ENCODE results near the gene INSL4.

Gene INSL4

DNA sequence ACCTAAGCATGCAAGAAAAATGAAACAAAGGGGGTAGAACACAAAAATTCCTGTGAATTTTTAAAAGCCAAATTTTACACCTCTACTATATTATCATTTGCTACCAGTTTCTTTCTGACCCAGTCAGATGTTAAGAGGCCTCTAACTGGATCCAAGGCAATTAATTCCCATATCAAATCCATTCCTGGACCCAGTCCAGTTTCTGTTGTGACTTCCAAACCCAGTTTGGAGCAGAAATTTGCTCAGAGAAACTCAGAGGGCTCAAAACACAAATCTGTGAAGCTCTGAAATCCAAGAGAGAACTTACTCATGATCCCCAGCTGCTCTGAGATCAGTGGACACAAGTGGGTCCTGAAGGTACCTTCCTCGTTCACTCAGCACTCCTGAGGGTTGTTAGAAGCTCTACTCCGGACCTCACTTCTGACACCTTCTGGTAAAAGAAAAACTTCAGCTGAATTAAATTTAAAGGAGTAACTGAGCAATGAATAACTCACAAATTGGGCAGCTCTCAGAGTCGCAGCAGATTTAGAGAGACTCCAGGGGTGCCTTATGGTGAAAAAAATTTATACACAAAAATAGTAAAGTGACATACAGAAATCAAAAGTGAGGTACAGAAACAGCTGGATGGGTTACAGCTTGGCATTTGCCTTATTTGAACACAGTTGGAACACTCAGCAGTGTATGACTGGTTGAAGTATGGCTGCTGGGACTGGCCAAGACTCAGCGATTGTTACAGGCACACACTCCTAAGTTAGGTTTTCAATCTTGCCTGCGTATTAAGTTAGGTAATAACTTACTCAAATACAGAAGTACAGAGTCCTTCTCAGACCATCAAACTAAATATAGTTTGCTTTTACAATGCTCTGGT lies 32.4 kb downstream of the INSL4 start:
- DNase-seq (ENCODE audit: low read depth in 1 of 2, low spot score in 1 of 2), result no peak

DNA sequence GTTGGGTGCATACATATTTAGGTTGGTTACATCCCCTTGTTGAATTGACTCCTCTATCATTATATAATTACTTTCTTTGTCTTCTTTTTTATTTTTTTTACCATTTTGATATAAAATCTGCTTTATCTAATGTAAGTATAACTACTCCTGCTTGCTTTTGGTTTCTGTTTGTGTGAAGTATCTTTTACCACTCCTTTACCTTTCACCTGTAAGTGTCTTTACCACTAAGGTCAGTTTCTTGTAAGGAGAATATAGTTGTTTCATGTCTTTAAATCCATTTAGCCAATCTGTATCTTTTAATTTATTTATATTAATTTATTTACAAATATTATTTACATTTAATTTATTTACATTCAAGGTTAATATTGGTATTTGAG lies 33.0 kb downstream of the INSL4 start:
- no peak overlapping the region for H3K4me3 ChIP-seq (replicated peaks; ENCODE audit: insufficient read depth, low read length)
- H3K27ac ChIP-seq (replicated peaks), result no peak overlapping the region
- H3K27me3 ChIP-seq (ENCODE audit: insufficient read depth, poor library complexity, severe bottlenecking), result no peaks in the 10 kb centered on the region
- DNase-seq (ENCODE audit: low read depth in 1 of 2, low spot score in 1 of 2), result no peak
- TF ChIP-seq GABPA (IDR thresholded peaks at IDR 0.05; ENCODE audit: low read depth), result no peak
- TF ChIP-seq, protein P1, sequence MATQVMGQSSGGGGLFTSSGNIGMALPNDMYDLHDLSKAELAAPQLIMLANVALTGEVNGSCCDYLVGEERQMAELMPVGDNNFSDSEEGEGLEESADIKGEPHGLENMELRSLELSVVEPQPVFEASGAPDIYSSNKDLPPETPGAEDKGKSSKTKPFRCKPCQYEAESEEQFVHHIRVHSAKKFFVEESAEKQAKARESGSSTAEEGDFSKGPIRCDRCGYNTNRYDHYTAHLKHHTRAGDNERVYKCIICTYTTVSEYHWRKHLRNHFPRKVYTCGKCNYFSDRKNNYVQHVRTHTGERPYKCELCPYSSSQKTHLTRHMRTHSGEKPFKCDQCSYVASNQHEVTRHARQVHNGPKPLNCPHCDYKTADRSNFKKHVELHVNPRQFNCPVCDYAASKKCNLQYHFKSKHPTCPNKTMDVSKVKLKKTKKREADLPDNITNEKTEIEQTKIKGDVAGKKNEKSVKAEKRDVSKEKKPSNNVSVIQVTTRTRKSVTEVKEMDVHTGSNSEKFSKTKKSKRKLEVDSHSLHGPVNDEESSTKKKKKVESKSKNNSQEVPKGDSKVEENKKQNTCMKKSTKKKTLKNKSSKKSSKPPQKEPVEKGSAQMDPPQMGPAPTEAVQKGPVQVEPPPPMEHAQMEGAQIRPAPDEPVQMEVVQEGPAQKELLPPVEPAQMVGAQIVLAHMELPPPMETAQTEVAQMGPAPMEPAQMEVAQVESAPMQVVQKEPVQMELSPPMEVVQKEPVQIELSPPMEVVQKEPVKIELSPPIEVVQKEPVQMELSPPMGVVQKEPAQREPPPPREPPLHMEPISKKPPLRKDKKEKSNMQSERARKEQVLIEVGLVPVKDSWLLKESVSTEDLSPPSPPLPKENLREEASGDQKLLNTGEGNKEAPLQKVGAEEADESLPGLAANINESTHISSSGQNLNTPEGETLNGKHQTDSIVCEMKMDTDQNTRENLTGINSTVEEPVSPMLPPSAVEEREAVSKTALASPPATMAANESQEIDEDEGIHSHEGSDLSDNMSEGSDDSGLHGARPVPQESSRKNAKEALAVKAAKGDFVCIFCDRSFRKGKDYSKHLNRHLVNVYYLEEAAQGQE (IDR thresholded peaks at IDR 0.05; ENCODE audit: insufficient replicate concordance, low read depth), result no peak
- TF ChIP-seq POLR2AphosphoS5 (IDR thresholded peaks at IDR 0.05; ENCODE audit: low read depth), result no peak
- no peak for TF ChIP-seq SPI1 (IDR thresholded peaks at IDR 0.05; ENCODE audit: borderline replicate concordance, low read depth)

More for the DNA sequence above, 32.4 kb downstream of the INSL4 start:
- Histone ChIP-seq H3K27me3 (ENCODE audit: insufficient read depth, poor library complexity, severe bottlenecking) (no peaks in the 10 kb centered on the region), H3K27ac (replicated peaks) (no peak overlapping the region), H3K4me3 (replicated peaks; ENCODE audit: insufficient read depth, low read length) (no peak overlapping the region)
- no peak for TF ChIP-seq POLR2AphosphoS5 (IDR thresholded peaks at IDR 0.05; ENCODE audit: low read depth)
- TF ChIP-seq, protein P1 (IDR thresholded peaks at IDR 0.05; ENCODE audit: insufficient replicate concordance, low read depth), result no peak
- no peak for TF ChIP-seq SPI1 (IDR thresholded peaks at IDR 0.05; ENCODE audit: borderline replicate concordance, low read depth)
- TF ChIP-seq GABPA (IDR thresholded peaks at IDR 0.05; ENCODE audit: low read depth), result no peak
- TF ChIP-seq CTCF (IDR thresholded peaks at IDR 0.05; ENCODE audit: insufficient read depth, low read length), result no peak

DNA sequence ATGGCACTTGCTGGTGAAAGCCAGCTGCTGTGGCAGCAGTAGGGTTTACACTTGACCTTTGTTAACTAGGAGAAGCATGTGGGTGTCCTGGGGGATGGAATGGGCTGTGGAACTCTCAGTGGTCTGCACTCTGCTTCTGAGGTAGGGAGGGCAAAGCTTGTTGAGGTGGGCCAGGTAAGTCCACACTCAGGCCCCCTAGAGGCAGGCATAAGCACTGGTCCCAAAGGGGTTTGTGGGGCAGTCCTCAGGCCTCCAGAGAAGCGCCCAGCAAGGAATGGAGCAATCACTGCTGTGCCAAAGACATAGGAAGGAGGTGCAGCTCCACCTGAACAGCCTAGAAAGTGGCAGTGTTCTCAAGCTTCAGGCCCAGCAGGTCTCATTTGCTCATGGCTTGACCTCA lies 34.7 kb downstream of the INSL4 start:
- Histone ChIP-seq H3K27me3 (ENCODE audit: insufficient read depth, poor library complexity, severe bottlenecking) (no peaks in the 10 kb centered on the region), H3K27ac (replicated peaks) (no peak overlapping the region), H3K4me3 (replicated peaks; ENCODE audit: insufficient read depth, low read length) (no peak overlapping the region)
- TF ChIP-seq SPI1 (IDR thresholded peaks at IDR 0.05; ENCODE audit: borderline replicate concordance, low read depth) (no peak), CTCF (IDR thresholded peaks at IDR 0.05; ENCODE audit: insufficient read depth, low read length) (no peak)
- DNase-seq (ENCODE audit: low read depth in 1 of 2, low spot score in 1 of 2), result no peak

DNA sequence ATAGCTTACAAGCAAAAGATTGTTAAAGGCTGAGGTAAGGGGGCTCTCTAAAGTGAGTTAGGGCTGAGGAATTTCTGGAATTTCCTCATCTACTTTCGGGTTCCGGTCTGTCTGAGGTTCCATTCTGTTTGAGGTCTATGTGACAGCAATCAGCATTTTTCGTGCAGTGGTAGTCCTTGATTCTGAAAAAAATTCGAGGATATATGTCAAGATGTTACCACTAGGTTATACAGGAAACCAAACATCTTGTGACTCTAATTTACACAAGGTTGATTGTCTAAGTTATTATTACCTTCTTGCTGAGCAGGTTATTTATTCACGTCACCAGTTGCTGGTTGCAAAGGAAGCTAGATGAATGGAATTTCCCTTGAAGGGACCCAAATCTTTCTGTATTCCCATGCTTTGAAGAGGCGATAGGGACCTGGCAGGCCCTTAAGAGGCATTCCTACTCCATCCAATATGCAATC lies 38.1 kb downstream of the INSL4 start:
- Histone ChIP-seq H3K27me3 (ENCODE audit: insufficient read depth, poor library complexity, severe bottlenecking) (no peaks in the 10 kb centered on the region), H3K4me3 (replicated peaks; ENCODE audit: insufficient read depth, low read length) (no peak overlapping the region), H3K27ac (replicated peaks) (no peak overlapping the region)
- TF ChIP-seq SPI1 (IDR thresholded peaks at IDR 0.05; ENCODE audit: borderline replicate concordance, low read depth) (no peak), GABPA (IDR thresholded peaks at IDR 0.05; ENCODE audit: low read depth) (no peak), POLR2AphosphoS5 (IDR thresholded peaks at IDR 0.05; ENCODE audit: low read depth) (no peak), CTCF (IDR thresholded peaks at IDR 0.05; ENCODE audit: insufficient read depth, low read length) (no peak)
- TF ChIP-seq, protein P1 (IDR thresholded peaks at IDR 0.05; ENCODE audit: insufficient replicate concordance, low read depth), result no peak
- no peak for DNase-seq (ENCODE audit: low read depth in 1 of 2, low spot score in 1 of 2)

Measured in HL-60 (cell line).